Stimulated activated CD4-positive, alpha-beta T cell treated with anti-CD3 and anti-CD28 coated beads, Interleukin-1b, Interleukin-23, amount 100 ng/mL, for 48 hours (primary cell): ENCODE data around the gene CORO7.

Experiments used
- DNase-seq: peaks from one replicate; pipeline ENCODE4 v3.0.0-alpha.2; 2020

The CORO7 gene

DNA sequence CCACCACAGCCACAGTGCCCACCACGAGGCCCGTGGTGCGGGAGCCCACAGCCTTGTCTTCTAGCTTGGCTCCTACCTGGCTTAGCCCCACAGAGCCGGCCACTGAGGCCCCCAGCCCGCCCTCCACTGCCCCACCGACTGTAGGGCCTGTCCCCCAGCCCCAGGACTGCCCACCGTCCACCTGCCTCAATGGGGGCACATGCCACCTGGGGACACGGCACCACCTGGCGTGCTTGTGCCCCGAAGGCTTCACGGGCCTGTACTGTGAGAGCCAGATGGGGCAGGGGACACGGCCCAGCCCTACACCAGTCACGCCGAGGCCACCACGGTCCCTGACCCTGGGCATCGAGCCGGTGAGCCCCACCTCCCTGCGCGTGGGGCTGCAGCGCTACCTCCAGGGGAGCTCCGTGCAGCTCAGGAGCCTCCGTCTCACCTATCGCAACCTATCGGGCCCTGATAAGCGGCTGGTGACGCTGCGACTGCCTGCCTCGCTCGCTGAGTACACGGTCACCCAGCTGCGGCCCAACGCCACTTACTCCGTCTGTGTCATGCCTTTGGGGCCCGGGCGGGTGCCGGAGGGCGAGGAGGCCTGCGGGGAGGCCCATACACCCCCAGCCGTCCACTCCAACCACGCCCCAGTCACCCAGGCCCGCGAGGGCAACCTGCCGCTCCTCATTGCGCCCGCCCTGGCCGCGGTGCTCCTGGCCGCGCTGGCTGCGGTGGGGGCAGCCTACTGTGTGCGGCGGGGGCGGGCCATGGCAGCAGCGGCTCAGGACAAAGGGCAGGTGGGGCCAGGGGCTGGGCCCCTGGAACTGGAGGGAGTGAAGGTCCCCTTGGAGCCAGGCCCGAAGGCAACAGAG, 34.2 kb downstream of the CORO7 start:
- DNase-seq = no peak

DNA sequence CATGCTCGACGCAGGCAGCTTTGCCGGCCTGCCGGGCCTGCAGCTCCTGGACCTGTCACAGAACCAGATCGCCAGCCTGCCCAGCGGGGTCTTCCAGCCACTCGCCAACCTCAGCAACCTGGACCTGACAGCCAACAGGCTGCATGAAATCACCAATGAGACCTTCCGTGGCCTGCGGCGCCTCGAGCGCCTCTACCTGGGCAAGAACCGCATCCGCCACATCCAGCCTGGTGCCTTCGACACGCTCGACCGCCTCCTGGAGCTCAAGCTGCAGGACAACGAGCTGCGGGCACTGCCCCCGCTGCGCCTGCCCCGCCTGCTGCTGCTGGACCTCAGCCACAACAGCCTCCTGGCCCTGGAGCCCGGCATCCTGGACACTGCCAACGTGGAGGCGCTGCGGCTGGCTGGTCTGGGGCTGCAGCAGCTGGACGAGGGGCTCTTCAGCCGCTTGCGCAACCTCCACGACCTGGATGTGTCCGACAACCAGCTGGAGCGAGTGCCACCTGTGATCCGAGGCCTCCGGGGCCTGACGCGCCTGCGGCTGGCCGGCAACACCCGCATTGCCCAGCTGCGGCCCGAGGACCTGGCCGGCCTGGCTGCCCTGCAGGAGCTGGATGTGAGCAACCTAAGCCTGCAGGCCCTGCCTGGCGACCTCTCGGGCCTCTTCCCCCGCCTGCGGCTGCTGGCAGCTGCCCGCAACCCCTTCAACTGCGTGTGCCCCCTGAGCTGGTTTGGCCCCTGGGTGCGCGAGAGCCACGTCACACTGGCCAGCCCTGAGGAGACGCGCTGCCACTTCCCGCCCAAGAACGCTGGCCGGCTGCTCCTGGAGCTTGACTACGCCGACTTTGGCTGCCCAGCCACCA, 35.1 kb downstream of the CORO7 start:
- DNase-seq = no peak

DNA sequence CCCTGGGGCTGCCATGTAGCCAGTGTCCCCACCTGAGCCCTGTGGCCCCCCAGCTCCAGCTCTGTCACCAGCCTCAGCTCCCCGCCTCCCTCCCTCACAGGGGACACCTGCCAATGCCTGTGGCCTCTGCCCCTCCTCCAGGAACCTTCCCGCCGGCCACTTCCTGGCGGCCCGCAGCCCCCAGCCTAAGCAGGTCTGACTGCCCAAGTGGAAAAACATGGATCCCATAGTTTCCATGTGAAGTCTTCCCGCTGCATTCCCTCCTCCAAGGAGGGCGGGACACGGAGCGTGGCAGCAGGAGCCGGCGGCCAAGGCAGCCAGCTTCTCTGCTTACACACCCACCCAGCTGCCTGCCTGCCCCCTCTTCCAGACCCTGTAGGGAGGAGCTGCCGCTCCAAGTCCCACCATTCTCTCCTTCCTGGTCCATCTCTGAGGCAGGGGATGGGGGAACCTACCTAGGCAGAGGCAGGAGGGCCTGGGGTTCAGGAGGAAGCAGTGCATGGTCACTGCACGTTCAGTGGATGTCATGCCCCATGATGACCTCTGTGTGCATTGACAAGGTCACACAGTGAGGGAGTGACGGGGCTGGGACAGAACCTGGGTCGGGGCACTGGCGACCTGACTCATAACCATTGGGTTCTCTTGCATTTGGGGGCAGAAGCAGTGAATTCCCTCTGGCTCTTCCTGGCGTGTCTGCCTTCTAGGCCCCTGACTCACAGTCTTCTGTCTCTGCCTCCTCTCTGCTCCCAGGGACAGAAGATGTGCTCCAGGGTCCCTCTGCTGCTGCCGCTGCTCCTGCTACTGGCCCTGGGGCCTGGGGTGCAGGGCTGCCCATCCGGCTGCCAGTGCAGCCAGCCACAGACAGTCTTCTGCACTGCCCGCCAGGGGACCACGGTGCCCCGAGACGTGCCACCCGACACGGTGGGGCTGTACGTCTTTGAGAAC, 36.0 kb downstream of the CORO7 start:
- DNase-seq = no peak

DNA sequence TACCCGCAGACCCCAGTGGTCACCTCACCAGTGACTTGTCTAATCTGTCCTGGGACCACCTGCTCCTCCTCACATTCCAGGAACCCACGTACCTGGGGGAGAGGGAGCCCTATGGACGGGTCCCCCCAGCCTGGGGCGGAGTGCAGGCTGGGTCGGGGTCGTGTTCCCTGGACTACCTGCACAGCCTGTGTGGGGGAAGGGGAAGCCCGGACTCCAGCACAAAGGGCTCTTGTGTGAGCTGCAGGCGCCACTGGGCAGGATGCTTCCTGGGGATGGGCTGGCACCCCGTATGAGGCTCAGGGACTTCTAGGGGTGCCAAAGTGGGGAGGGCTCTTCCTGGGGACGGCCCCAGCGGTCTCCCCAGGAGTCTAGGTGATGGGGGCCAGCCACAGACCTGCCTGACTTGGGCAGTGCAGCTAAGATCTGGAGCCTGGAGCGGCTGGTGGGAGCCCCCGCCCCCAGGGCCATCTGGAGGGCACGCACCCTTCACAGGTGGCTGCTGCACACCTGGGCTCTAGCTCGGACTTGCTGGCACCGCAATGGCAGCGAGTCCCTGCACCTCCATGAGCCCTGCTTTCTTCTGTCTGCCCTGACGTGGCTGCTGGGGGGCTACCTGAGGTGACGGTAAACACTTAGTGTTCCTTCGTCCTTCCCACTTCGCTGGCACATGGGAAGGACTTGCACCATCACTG, 37.3 kb downstream of the CORO7 start:
- DNase-seq = no peak

DNA sequence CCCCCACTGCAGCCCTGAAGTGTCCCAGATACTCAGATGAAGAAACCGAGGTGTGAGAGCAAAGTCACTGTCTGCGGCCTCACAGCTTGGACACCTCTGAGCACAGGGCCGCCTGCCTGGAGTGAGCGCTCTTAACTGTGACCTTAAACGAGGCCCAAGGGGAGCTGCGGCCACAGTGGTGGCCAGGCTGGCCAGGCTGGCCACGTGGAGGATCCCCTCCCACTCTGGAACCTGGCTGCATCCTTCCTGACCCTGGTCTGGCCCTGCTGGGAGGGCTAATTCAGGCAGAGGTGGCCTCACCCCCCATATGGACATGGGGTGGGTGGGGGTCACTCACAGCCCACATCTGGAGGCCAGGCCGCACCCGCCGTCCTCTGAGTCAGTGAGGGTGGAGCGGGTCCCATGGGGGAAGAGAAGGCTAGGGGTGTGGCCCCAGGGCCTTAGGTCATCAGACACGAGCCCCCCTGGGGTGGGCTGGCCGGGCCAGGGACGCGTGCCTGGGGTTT, 38.2 kb downstream of the CORO7 start:
- no peak for DNase-seq

DNA sequence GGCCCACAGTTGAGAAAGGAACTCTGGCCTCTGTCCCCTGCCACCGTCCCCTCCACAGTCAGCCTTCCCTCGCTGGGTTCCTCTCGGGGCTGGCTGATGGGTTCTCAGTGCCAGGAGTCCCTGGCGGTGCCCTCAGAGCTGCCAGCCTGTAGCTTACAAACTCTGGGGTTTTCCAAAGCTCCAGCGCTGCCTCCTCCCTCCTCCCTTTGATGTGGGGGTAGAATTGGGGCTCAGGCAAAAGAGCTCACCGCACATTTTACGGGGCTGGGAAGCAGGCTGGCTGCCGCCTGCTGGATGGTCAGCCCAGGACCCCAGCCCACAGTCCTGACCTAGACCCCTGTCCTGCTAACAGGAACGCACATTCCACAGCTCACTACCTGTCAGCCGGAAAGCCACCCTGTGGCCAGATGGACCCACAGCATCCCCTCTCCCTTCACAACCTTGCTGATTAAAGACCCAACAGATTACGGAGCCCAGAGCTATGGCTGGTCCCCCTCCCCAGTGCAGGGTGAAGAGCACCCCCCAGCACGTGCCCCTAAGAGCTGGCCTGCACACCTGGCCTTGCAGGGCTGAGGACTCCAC, 38.7 kb downstream of the CORO7 start:
- no peak for DNase-seq

DNA sequence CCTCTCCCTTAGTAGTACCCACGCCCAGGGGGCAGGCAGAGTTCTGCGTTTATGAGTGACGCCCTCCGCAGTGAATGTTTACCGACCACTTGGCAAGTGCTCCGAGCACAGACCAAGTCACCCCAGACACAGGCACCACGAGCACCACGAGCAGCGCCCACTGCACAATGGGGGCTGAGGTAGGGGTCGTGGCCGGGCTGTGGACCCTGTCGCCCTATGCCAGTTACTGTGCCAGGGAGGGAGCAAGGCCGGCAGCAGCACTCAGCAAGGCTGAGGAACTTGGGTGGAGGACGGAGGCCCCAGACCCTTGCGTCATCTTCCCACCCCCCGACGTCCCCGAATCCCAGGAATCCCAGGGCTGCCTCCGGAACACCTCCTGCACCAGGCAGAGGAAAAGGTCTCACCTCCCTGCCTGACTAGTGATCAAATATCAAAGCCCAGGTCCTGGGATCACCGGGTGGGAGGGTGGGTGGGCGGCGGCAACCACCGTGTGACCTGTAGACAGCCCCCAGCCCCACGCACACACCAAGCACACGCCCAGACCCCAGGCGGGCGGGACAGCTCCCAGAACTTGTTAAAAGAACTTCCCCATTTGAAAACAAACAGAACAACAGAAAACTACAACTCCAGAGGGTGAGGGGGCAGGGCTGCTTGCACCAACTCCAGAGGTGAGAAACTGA, 39.4 kb downstream of the CORO7 start:
- no peak for DNase-seq

DNA sequence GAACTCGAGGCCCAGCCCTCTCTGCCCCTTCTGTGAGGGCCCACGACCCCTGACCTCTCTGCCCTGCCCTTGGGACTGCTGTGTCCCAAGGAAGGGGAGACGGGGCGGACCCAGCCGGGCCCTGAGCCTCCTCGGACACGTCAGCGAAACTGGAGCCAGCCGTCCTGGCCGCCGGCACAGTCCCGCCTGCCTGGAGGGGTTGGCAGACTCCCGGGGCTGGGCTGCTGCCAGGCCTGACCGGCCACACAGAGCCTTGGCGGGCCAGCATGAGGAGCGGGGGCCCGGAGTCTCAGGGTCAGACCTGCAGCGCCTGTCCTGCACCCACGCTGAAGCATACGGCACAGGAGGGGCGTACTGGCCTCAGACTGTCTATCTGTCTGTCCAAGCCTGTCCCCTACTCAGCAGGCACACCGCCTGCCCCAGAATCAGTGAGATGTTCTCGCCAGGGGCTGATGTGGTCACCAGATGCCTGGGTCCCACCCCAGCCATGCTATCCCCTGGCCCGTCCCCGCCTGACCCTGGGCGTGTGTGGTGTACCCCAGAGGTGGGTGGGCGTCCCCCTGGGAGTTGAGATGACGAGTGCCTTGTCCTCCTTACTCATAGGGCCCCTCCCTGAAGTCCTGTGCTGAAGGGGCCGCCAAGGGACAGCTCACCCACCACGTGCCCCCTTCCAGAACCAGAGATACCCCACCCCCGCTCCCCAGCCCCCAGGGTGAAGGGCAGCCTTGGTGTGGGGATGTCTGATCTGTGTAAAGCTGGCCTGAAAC, 40.1 kb downstream of the CORO7 start:
- DNase-seq = no peak

DNA sequence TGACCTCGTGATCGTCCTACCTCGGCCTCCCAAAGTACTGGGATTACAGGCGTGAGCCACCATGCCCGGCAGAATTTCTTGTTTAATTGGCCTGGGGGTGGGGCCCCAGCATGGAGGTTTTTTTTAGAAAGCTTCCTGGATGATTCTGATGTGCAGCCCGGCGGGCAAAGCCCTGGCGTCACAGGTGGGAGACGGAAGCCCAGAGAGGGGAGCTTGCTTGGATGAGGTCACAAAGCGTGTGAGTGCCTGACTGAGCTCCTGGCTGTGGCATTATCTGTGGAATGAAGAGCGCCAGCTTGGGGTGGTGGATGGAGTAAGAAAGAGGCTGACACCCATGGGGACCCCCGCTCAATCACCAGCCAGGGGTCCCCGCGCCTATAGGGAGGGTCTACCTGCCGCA, 40.7 kb downstream of the CORO7 start:
- no peak for DNase-seq

DNA sequence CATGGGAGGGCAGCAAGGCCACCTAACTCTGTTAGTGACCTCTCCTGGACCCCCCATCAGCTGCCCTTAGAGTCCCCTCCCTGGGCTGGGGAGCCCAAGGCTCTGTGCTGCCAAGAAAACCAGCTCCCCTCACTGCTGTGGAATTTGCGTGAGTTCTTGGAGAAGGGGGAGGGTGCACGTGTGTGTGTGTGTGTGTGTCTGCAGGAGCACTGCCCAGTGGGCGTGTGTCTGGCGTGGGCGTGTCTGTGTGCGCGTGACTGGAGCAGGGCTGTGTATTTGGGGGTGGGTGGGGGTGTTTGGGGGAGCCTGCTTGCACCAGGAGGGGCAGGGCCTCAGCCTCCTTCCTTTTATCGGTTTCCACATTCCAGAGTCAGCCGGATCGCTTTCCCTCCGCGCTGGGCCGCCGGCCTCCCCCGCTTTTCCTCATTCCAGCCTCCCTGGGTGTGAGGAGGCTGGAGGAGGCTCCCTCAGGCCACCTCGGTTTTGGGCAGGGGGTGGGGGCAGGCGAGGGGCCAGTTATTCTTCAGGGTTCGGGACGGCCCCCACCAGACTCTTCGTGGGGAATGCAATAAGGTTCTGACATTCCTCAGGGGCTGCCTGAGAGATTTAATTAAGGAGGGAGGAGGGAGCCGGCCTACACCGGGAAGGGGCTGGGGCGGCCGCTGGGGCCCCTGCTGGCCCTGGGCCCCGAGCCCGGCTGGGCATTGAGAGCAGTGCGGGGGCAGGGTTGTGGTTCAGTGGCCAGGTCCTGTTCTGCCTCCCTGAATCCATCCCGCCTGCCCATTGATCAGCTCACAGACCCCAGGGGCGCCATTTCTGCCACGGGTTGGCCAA, 42.3 kb downstream of the CORO7 start:
- DNase-seq = no peak

DNA sequence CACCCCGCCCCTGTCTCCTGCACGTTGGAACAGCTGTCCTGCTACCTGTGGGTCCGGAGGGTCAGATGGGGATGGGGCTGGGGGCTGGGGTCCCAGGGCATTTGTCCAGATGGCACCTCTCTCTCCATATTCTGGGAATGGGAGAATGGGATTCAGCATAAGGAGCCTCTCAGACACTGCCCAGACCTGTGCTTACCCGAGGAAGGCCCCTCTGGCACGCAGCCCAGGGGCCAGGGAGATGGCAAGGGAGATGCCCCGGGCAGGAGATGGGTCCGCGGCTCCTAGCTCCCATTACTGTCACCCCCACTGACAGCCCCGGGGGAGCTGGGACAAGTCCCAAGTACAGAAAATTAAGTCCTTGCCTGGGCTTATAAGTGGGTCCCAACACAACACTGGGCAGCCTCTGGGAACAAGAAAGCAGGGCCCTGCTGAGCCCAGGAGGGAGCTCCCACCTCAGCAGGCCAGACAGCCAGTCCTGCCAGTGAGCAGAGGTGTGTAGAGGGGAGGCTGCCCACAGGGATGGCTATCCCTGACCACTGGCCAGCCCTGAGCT, 43.0 kb downstream of the CORO7 start:
- no peak for DNase-seq

DNA sequence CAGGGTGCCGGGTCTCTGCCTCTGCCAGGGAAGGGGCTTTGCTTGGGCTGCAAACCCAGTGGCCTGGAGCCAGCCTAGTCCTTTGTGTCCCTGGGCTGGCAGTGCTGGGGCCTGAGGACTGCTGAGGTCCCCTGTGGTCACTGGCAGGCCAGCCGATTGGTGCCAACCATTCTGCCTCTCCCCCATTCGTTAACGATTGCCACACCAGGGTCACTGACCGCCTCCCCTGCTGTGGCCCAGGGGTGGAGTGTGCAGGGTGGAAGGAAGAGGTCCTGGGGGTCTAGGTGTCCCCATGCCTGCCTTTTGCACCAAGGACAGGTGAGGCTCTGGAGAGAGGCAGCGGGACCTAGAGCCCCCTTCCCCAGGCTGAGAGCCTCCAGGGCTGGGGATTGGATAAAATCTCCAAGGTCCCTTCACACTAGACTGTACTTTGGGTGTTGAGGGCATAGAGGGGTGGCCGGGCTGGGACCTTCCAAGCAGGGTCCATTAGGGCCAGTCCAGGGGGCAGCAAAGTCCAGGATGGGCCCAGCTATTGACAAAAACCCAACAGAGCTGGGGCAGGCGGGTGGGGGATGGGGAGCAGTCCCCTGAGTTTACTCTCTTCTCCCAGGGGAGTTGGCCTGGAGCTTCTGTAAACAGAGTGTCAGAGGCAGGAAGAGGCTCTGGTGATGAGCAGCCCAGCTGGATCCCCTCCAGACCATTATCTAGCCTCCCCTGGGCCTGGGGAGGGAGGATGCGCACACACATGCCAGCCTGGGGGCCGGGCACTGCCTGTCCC, 43.6 kb downstream of the CORO7 start:
- no peak for DNase-seq

DNA sequence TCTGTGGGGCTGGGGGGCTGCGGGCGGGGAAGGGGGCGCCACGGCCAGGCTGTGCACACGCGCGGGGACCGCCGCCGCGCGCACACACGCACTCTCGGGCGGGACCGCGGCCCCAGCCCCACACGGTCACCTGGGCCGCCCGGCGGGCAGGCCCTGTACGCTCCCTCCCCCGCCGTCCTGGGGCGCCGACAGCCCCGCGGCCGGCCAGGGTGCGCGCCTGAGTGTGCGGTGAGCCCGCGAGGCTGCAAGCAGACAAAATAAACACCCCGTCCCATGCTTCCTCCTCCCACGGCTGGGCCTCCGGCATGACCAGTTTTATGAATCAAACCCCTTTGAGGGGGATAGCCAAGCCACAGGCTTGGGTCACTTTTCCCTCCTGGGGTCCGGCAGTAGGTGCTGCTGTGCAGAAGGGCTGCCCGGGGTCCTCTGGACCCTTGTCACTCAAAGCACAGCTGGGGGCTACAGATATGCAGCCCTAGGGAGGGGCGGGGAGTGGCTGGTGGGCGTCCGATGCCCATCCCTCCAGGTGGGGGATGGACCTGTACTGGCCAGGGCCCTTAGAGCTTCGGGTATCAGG, 44.3 kb downstream of the CORO7 start:
- no peak for DNase-seq

DNA sequence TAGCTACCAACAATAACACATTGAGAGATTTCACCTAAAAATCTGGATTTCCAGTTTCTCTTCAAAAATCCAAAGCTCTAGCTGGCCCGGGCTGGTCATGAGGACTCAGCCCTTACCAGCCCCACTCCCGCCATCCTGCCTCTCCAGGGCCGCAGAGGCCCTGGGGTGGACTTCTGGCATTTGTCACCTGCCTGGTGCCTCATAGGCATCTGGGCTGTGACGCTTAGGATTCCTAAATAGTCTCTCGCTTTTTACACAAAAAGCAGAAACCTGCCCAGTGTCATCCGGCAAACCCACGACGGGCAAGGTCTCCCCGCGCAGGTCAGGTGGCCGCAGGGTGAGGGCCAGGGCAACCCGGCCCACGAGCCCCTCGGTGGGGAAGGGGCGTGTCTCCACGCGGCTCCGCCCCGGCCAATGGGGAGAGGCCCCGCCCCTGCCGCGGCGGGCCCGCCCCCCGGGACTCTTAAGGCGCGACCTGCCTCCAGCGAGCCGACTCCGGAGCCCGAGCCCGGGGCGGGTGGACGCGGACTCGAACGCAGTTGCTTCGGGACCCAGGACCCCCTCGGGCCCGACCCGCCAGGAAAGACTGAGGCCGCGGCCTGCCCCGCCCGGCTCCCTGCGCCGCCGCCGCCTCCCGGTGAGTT, 44.9 kb downstream of the CORO7 start, which contains the start of gene VASN:
Gene VASN, plus strand, starts transcription at position 492 of the 644 bp plus-strand sequence. CDS start 9,030 bp downstream, outside the sequence.
- DNase-seq = peak; percentile 68

DNA sequence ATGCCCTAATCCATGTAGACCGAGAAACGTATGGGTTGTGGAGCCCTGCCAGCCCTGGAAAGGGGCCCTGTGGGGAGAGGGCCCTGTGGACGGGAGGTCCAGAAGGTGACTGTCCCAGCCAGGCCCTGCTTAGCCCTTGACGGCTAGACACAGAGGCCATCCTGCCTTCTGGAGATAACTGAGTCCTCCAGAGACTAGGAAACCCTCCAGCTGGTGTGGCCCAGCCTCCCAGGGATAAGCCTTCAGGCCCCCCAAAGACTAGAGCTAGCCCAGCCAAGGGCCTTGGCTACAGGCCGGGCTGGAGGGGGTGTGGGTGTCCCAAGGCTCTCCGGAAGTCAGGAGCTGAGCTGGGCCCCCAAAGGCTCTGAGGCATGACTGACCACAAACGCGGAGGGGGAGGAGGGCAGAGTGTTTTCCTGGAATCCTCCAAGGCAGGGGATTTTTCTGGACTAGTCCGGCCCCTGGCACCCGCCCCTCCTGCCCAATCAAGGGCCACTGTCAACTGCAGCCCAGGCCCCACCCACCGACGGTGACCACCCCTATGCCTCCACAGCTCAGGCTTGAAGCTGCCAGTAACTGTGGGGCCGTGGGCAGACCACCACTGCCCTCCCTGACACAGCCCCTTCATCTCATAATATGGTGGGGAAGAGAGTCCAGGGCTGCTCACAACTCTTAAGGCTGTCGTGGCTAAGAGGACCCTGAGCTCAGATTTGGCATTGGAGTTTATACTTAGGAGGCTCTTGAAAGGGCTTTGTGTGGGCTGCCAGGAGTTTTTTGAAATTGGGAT, 45.6 kb downstream of the CORO7 start:
- no peak for DNase-seq

DNA sequence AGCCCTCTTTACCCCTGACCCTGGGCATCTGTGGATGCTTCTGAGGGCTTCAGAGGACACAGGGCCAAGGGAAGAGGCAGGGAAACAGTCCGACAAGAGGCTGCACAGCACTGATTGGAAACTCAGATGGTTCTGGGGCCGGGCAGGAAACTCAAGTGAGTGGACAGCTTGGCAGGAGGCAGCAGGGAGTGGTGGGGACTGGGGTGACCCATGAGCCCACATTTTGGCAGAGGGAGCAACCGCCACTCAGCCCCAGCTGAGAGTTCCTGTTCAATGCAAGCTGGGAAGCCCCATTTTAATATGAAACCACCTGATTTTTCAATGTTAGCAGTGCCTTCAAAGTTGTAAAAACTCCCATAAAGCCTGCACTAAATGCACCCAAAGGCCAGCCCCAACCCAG, 46.2 kb downstream of the CORO7 start:
- no peak for DNase-seq
